ENCODE results near the gene ZDHHC14. TPM values are rescaled to one million over a fixed set of nuclear protein-coding genes. Genes with fewer than 3 reads are reported as not detected.

Gene ZDHHC14
- total RNA-seq, 1 experiment from 2014 or later = 3.2 TPM

- DNase-seq (ENCODE audit: unreplicated experiment) = no peak
- CTCF ChIA-PET = interaction anchor here (0.6 to 0.7 kb wide), 2 partner anchors 430 to 537 kb away, joined by 3 read pairs; no protein-coding TSS in a partner anchor
Measured at GRCh38 chr6:157361886-157362285, 19.1 kb upstream of the ZDHHC14 start.

GRCh38 chr6:157364705-157365104 is 16.3 kb upstream of the ZDHHC14 start:
- no peak for TF ChIP-seq CTCF (IDR thresholded peaks at IDR 0.05; ENCODE audit: unreplicated experiment)
- Mint-ChIP-seq H3K36me3 (ENCODE audit: insufficient read depth, unreplicated experiment) (no peaks in the 10 kb centered on the region), H3K27me3 (ENCODE audit: insufficient read depth, unreplicated experiment) (no peaks in the 10 kb centered on the region), H3K4me1 (ENCODE audit: insufficient read depth, unreplicated experiment) (no peaks in the 10 kb centered on the region), H3K9me3 (ENCODE audit: unreplicated experiment) (no peaks in the 10 kb centered on the region), H3K4me3 (ENCODE audit: unreplicated experiment) (no peak overlapping the region), H3K27ac (ENCODE audit: low read depth, unreplicated experiment) (no peak overlapping the region)
- intact Hi-C loops (cut with micrococcal nuclease) = no loop called here
- CTCF ChIA-PET = interaction anchor here (0.5 to 1.8 kb wide), 3 partner anchors 8 to 1809 kb away, joined by 3 to 4 read pairs (median 4); no protein-coding TSS in a partner anchor
- no peak for DNase-seq (ENCODE audit: unreplicated experiment)
- BruUV-seq (replicated peaks) = no TSS peak
- POLR2A ChIA-PET = interaction anchor here (1.2 kb wide), 2 partner anchors 16 kb away, joined by 3 to 6 read pairs; partner anchors contain the start of gene ZDHHC14

More at GRCh38 chr6:157361886-157362285, 19.1 kb upstream of the ZDHHC14 start:
- no peaks in the 10 kb centered on the region for H3K4me1 Mint-ChIP-seq (ENCODE audit: insufficient read depth, unreplicated experiment)
- H3K4me3 Mint-ChIP-seq (ENCODE audit: unreplicated experiment) = no peak overlapping the region
- no peaks in the 10 kb centered on the region for H3K9me3 Mint-ChIP-seq (ENCODE audit: unreplicated experiment)
- POLR2A ChIA-PET = interaction anchor here (0.9 to 1.8 kb wide), 2 partner anchors 10 to 38 kb away, joined by 4 to 5 read pairs; partner anchors contain the start of gene TMEM242
- intact Hi-C loops (cut with micrococcal nuclease) = no loop called here
- BruUV-seq (replicated peaks) = no TSS peak
- no peak overlapping the region for H3K27ac Mint-ChIP-seq (ENCODE audit: low read depth, unreplicated experiment)
- TF ChIP-seq CTCF (IDR thresholded peaks at IDR 0.05; ENCODE audit: unreplicated experiment) = no peak
- no peaks in the 10 kb centered on the region for H3K27me3 Mint-ChIP-seq (ENCODE audit: insufficient read depth, unreplicated experiment)
- H3K36me3 Mint-ChIP-seq (ENCODE audit: insufficient read depth, unreplicated experiment) = no peaks in the 10 kb centered on the region

GRCh38 chr6:157366648-157367047 is 14.3 kb upstream of the ZDHHC14 start:
- ChIA-PET POLR2A (interaction anchor here (1.4 kb wide), 1 partner anchor 13 kb away, joined by 5 read pairs; no protein-coding TSS in a partner anchor), CTCF (interaction anchor here (0.9 kb wide), 1 partner anchor 22 kb away, joined by 3 read pairs; no protein-coding TSS in a partner anchor)
- Mint-ChIP-seq H3K4me1 (ENCODE audit: insufficient read depth, unreplicated experiment) (no peaks in the 10 kb centered on the region), H3K27ac (ENCODE audit: low read depth, unreplicated experiment) (no peak overlapping the region), H3K9me3 (ENCODE audit: unreplicated experiment) (no peaks in the 10 kb centered on the region), H3K36me3 (ENCODE audit: insufficient read depth, unreplicated experiment) (no peaks in the 10 kb centered on the region), H3K4me3 (ENCODE audit: unreplicated experiment) (no peak overlapping the region), H3K27me3 (ENCODE audit: insufficient read depth, unreplicated experiment) (no peaks in the 10 kb centered on the region)
- intact Hi-C loops (cut with micrococcal nuclease) = no loop called here
- BruUV-seq (replicated peaks) = no TSS peak
- no peak for DNase-seq (ENCODE audit: unreplicated experiment)
- no peak for TF ChIP-seq CTCF (IDR thresholded peaks at IDR 0.05; ENCODE audit: unreplicated experiment)

- no peaks in the 10 kb centered on the region for H3K9me3 Mint-ChIP-seq (ENCODE audit: unreplicated experiment)
- DNase-seq (ENCODE audit: unreplicated experiment) = no peak
- ChIA-PET CTCF (interaction anchor here (0.6 kb wide), 1 partner anchor 24 kb away, joined by 3 read pairs; no protein-coding TSS in a partner anchor), POLR2A (interaction anchor here (3.4 kb wide), 1 partner anchor 11 kb away, joined by 11 read pairs; no protein-coding TSS in a partner anchor)
- H3K4me3 Mint-ChIP-seq (ENCODE audit: unreplicated experiment) = no peak overlapping the region
- intact Hi-C loops (cut with micrococcal nuclease) = no loop called here
- no TSS peak for BruUV-seq (replicated peaks)
- no peaks in the 10 kb centered on the region for H3K4me1 Mint-ChIP-seq (ENCODE audit: insufficient read depth, unreplicated experiment)
- TF ChIP-seq CTCF (IDR thresholded peaks at IDR 0.05; ENCODE audit: unreplicated experiment) = no peak
- H3K36me3 Mint-ChIP-seq (ENCODE audit: insufficient read depth, unreplicated experiment) = no peaks in the 10 kb centered on the region
- H3K27me3 Mint-ChIP-seq (ENCODE audit: insufficient read depth, unreplicated experiment) = no peaks in the 10 kb centered on the region
- H3K27ac Mint-ChIP-seq (ENCODE audit: low read depth, unreplicated experiment) = no peak overlapping the region
Measured at GRCh38 chr6:157368359-157369049, 12.5 kb upstream of the ZDHHC14 start.

Data from MCF 10A (cell line).